GM10847 (cell line): ENCODE data around the gene INSM2.

Source experiments
- POLR2A ChIP-seq: IDR thresholded peaks from 2 replicates; pipeline ENCODE4 v1.6.1; 2011; ENCODE audit not compliant: insufficient read length; ENCODE audit errors: extremely low read depth

The INSM2 gene

GRCh38 chr14:35533357-35534207 lies at the start of gene INSM2:
Gene INSM2 (plus strand): TSS chr14:35534164. CDS start chr14:35534253, 89 bp downstream.
- no peak for TF ChIP-seq POLR2A

GRCh38 chr14:35492569-35493014 lies 41.4 kb upstream of the INSM2 start:
- TF ChIP-seq POLR2A: no peak

GRCh38 chr14:35495278-35495677 lies 38.7 kb upstream of the INSM2 start:
- no peak for TF ChIP-seq POLR2A

- no peak for TF ChIP-seq POLR2A
Measured at GRCh38 chr14:35499180-35499579, 34.8 kb upstream of the INSM2 start.

GRCh38 chr14:35503646-35504045 lies 30.3 kb upstream of the INSM2 start:
- no peak for TF ChIP-seq POLR2A

GRCh38 chr14:35504260-35504659 lies 29.7 kb upstream of the INSM2 start:
- TF ChIP-seq POLR2A: no peak

GRCh38 chr14:35506461-35506860 lies 27.5 kb upstream of the INSM2 start:
- no peak for TF ChIP-seq POLR2A

GRCh38 chr14:35506927-35507326 lies 27.0 kb upstream of the INSM2 start:
- no peak for TF ChIP-seq POLR2A

GRCh38 chr14:35509846-35510245 lies 24.1 kb upstream of the INSM2 start:
- no peak for TF ChIP-seq POLR2A

GRCh38 chr14:35512765-35513164 lies 21.2 kb upstream of the INSM2 start:
- TF ChIP-seq POLR2A: no peak

- TF ChIP-seq POLR2A: no peak
Measured at GRCh38 chr14:35515916-35516315, 18.0 kb upstream of the INSM2 start.

GRCh38 chr14:35519986-35520385 lies 14.0 kb upstream of the INSM2 start:
- no peak for TF ChIP-seq POLR2A

- no peak for TF ChIP-seq POLR2A
Measured at GRCh38 chr14:35525695-35526094, 8.3 kb upstream of the INSM2 start.

- no peak for TF ChIP-seq POLR2A
Measured at GRCh38 chr14:35526962-35527361, 7.0 kb upstream of the INSM2 start.

- TF ChIP-seq POLR2A: no peak
Measured at GRCh38 chr14:35531960-35532747, 1.8 kb upstream of the INSM2 start.

GRCh38 chr14:35532783-35533356 lies 1.1 kb upstream of the INSM2 start:
- TF ChIP-seq POLR2A: no peak

- no peak for TF ChIP-seq POLR2A
Measured at GRCh38 chr14:35534208-35534872, 376 bp downstream of the INSM2 start.
